Putamen (tissue), 1 donor: Measurements from ENCODE around the gene SERTAD3.
A peak's percentile ranks its signal among the peaks of the same experiment; 100 is the strongest.
"Not testable (repeated sequence)": the region's sequence is repeated elsewhere in the genome, so short reads cannot be mapped to it uniquely, and the experiment has no call there.

Experiments used
- DNase-seq: peaks from one replicate; pipeline ENCODE4 v3.0.0-alpha.2; 2016; ENCODE audit warnings: low spot score

Gene SERTAD3

GRCh38 chr19:40457953-40458596, 13.9 kb upstream of the SERTAD3 start:
- no peak for DNase-seq

GRCh38 chr19:40457048-40457447, 12.9 kb upstream of the SERTAD3 start:
- no peak for DNase-seq

DNA sequence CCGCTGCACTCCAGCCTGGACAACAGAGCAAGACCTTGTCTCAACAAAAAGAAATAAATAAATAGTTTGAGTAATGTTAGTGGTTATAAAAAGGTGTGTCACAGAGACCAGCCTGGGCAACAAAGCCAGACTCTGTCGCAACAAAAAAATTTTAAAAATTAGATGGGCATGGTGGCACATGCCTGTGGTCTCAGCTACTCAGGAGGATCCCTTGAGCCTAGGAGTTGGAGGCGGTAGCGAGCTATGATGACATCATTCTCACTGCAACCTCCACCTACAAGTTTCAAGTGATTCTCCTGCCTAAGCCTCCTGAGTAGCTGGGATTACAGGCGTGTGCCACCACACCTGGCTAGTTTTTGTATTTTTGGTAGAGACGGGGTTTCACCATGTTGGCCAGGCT, 9.8 kb upstream of the SERTAD3 start:
- DNase-seq = not testable (repeated sequence)

GRCh38 chr19:40453151-40453735, 9.1 kb upstream of the SERTAD3 start:
- DNase-seq = no peak

DNA sequence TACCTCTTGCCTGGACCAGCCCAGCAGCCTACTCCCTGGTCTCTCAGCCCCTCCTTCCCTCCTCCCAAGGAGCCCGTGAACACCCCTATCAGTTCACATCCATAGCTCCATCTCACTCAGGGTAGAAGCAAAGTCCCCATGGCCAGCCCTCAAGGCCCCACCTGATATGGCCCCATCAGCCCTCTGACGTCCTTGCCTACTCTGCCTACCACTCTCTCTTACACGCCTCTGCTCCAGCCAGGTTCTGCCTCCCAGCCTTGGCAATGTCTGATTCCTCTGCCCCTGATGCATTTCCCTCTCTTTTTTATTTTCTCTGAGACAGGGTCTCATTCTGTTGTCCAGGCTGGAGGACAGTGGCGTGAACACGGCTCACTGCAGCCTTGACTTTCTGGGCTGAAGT, 7.9 kb upstream of the SERTAD3 start:
- no peak for DNase-seq

- no peak for DNase-seq
These were observed 6.5 kb upstream of the SERTAD3 start for GRCh38 chr19:40450664-40451063.

GRCh38 chr19:40449506-40449905, 5.4 kb upstream of the SERTAD3 start:
- DNase-seq = no peak

DNA sequence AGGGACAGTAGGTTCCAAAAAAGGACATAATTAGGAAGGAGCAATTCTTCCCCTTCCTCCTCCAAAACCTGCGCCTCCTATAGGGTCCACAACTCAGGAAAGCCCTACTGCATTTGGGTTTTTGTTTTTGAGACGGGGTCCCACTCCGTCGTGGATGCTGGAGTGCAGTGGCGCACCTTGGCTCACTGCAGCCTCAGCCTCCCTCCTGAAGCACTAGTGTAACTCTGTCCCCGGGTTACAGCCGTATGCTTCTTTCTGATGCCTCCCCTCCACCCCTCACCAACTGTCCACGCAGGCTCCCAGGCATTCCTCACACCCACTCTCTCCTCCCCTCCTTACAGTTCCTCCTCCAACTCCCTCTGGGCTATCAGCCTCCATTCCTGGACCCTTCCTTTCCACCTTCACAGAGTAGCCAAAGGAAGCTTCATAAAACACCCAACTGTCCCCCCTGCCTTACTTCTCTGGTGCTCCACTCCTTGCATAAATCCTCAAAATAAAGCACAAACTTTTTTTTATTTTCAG, 2.2 kb upstream of the SERTAD3 start:
- DNase-seq = no peak

GRCh38 chr19:40445780-40446262, 1.7 kb upstream of the SERTAD3 start:
- no peak for DNase-seq

DNA sequence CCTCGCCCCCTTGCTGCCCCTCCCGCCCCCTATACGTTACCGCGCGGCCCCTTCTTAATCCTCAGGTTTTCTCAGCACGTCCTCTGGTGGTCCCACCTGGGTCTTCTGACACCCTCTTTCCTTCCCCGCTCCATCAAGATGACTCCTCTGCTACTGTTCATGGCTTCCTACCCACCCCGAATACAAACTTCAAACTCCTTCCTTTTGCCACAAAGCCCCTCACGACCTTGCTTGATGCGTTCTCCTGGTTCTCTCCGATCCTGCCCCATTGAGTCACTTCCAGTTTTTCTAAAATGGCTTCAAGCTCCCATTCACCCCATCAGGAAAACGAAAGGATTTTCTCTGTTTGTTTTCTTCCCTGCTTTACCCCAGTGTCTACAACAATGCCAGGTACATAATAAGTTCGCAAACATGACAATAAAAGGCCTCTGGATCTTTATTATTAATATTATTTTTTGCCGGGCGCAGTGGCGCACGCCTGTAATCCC, 734 bp upstream of the SERTAD3 start:
- DNase-seq = no peak

GRCh38 chr19:40443131-40443999, 770 bp downstream of the SERTAD3 start:
- DNase-seq = peak; percentile 97

- no peak for DNase-seq
These were observed 1.6 kb downstream of the SERTAD3 start for GRCh38 chr19:40442328-40443130.

GRCh38 chr19:40441719-40442253, 2.3 kb downstream of the SERTAD3 start:
- no peak for DNase-seq

- no peak for DNase-seq
These were observed 5.9 kb downstream of the SERTAD3 start for GRCh38 chr19:40438284-40438683.

GRCh38 chr19:40433391-40434216, 10.5 kb downstream of the SERTAD3 start:
- DNase-seq = peak; percentile 89

DNA sequence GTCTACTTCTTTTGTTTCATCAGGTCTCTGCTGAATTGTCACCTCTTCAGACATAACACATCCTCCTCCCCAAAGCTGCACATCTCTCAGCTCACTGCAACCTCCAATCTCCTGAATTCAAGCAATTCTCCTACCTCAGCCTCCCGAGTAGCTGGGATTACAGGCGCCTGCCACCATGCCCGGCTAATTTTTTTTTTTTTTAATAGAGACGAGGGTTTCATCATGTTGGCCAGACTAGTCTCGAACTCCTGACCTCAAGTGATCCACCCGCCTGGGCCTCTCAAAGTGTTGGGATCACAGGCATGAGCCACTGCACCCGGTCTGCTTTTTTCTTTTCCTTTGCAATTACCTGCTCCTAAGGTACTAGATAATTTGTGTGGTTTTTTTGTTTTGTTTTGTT, 11.4 kb downstream of the SERTAD3 start:
- DNase-seq = not testable (repeated sequence)

GRCh38 chr19:40431698-40432097, 12.4 kb downstream of the SERTAD3 start:
- DNase-seq = no peak

GRCh38 chr19:40430242-40430641, 13.9 kb downstream of the SERTAD3 start:
- DNase-seq = not testable (repeated sequence)

DNA sequence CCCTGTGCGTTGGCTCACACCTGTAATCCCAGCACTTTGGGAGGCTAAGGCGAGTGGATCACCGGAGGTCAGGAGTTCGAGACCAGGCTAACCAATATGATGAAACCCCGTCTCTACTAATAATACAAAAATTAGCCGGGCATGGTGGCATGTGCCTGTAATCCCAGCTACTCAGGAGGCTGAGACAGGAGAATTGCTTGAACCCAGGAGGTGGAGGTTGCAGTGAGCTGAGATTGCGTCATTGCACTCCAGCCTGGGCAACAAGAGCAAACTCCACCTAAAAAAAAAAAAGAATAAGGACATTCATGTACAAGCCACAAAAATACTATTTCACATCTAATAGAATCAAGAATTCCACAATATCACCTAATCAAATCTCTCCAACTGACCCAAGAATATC, 15.9 kb downstream of the SERTAD3 start:
- not testable (repeated sequence) for DNase-seq
